Left renal pelvis (tissue), 4 donors: ENCODE data around the gene IDH1. TPM values are rescaled to one million over a fixed set of nuclear protein-coding genes. Genes with fewer than 3 reads are reported as not detected.
A peak's percentile ranks its signal among the peaks of the same experiment; 100 is the strongest.
"Not testable (repeated sequence)": the region's sequence is repeated elsewhere in the genome, so short reads cannot be mapped to it uniquely, and the experiment has no call there.

ENCODE experiments used
- DNase-seq, 4 donors: peaks; one replicate each; pipeline ENCODE4 v3.0.0-alpha.2; 2013; ENCODE audit warnings: low read depth in 4 of 4, low spot score in 3 of 4
- polyA plus RNA-seq, 4 donors: library from polyadenylated mRNA; unstranded; fragments of 120-200 nt; gene quantifications; one replicate each; pipeline ENCODE4 v1.2.1, GENCODE V29; 2013; ENCODE audit not compliant: insufficient read length in 4 of 4

The IDH1 gene
- polyA plus RNA-seq: 100 to 1,000 TPM in 2 of 4 donors, 10 to 100 TPM in 2; 64.4 to 117 (median 100) TPM

DNA sequence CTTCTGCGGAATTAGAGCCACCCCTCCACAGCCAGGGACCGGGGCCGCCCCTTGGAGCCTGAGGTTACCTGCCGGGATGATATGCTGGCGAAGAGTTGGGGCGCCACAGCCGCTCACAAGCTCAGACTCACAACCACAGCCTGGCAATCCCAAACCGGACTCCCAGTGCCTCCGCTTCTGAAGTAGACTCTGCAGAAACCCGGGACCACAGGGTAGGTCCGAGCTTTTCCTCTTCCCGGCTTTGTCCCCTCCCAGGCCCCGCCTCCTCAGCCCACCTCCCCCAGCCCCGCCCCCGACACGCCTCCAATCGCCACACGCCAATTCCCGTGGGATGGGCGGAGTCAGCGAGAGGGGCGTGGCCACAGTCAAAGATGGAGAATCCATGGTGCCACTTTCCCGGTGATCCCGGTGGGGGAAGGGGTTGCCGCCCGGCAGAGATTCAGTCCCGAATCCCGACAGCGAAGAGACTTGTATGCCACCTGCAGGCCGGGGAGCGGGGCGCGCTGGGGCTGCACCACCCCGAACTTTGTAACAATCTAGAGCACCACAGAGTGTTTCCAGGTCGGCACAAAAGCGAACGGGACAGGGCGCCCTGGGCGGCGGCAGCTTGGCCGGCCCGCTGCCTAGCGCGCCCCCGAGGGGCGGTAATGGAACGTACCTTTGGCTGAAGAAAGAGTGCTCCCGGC is at the start of gene IDH1:
Gene IDH1 (minus strand): TSS at position 201 of the 686 bp plus-strand sequence. CDS start 3,520 bp downstream, outside the sequence.
- DNase-seq: peak; percentile 87 to 93 (median 92)

DNA sequence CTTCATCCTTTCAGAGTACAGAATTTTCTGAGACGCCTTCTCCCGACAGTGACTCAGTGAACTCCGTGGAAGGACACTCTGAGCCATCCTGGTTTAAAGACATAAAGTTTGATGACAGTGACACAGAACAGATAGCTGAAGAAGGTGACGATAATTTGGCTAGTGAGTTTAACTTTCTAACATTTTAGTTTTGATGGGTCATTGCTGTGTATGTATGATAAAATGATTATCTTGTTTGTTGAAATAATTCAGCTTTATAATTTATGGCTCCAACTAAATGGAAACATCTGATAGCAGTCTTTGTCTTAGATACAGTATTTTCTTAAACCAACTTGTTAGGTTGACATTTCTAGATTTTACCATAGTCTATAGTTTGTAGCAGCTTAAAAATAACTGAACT is 49.3 kb upstream of the IDH1 start:
- no peak for DNase-seq

DNA sequence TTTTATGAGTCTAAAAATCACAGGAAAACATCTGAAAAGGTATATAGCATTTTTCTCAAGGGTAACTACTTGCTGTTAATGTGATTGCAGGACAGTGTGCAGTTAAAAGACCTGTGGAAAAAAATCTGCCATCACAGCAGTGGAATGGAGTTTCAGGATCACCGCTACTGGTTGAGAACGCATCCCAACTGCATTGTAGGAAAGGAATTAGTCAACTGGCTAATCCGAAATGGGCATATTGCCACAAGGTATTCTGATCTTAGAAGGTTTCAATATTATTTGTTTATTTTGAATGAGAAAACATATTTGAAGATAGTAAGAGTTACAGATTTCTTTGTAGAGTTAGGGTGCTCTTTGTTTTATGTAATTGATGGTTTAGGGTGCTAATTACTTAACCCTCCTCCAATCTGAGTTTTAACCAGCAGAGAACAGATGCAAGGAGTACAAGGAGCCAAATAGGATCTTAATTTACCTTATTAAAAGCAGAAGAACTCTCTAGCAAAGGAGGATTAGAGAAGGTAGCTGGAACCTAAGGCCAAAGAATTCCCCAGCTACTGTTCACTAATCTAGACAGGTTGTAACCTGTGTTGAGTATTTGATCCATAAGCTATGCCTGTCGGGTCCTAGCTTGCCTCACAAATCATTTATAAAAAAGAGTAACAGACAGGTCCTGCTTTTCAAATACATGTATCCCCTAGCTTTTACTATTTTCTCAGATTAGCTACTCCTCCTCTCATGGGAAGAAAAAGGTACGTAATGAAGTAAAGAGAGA is 46.2 kb upstream of the IDH1 start:
- no peak for DNase-seq

DNA sequence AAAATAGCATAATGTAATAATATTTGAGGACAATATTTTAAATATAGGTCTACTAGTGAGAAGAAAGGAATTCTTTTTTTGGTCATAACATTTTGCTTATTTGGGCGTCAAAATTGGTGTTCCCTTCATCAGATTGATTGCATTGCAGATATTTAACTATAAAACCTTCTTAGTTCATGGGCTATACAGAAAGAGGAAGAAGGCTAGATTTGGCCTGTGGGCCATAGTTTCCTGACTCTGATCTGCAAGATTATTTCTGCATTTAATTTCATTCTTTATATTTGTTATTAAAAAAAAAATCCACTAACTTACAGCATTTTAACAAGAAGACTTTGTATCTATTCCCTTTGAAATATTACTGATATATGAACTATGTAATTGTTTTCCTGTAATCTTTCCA is 43.1 kb upstream of the IDH1 start:
- no peak for DNase-seq

DNA sequence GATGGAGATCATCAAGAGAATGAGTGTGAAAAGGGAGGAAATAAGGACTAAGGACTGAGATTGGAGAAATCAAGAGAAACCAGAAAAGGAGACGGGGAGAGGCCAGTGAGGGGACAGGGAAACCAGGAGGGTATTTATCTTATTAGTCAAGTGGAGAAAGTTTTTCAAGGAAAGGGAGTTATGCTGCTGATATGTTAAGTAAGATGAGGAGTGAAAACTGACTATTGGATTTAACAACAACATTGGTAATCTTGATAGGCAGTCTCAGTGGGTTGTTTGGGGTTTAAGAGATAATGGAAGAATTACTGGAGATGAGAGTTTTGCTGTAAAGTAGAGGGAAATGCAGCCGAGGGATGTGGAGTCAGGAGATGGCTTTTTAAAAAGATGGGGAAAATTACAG is 41.7 kb upstream of the IDH1 start:
- DNase-seq: no peak

DNA sequence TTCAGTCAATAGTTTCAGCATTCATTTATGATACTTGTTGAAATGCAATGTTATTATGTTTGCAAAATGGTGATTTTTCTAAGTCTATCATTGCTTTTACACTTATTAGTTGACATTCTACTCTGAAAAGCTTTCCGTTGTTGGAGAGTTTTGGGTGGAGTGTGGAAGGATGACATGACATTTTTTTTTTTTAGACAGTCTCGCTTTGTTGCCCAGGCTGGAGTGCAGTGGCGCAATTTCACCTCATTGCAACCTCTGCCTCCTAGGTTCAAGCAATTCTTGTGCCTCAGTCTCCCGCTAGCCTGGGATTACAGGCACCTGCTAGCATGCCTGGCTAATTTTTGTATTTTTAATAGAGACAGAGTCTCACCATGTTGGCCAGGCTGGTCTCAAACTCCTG is 41.0 kb upstream of the IDH1 start:
- DNase-seq: no peak

DNA sequence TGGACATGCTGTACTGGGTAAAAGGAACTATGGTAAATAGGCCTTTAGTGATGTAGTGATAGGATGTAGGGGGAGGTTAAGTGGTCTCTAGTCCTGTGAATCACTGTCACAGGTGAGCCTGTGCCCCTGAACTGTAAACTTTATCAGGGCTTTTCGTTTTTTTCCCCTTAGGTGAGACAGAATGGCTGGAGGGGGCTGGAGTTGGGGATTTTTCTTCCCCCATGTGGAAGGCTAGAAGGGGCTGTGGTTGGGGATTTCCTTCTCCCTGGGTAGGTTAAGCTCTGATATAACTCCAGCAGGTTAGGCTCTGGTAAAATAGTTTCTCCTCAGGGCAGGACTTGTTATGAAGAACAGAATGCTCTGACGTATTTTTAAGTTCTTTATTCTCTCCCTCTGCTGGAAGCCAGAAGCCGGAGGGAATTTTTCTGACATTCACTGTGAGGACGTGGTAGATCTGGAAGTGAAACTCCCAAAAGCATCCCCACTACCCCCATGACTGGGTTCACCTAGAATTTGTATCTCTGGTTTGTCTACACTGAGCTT is 39.7 kb upstream of the IDH1 start:
- no peak for DNase-seq

DNA sequence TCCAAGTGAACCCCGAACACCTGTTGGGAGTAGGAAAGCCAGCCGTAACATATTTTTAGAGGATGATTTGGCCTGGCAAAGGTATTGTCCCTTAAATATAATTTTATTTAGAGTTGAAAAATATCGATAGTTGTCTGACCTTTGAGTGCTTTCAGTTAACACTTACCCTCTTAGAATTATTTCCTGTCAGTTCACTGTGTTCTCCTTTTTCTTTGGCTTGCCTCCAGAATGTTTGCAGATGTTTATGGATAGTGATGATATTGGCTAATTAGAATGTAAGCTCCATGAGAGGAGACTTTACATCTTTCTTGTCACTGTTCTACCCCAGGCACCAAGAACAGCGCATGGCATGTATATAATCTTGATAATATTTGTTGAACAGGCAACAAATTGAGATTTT is 31.0 kb upstream of the IDH1 start:
- DNase-seq: no peak

DNA sequence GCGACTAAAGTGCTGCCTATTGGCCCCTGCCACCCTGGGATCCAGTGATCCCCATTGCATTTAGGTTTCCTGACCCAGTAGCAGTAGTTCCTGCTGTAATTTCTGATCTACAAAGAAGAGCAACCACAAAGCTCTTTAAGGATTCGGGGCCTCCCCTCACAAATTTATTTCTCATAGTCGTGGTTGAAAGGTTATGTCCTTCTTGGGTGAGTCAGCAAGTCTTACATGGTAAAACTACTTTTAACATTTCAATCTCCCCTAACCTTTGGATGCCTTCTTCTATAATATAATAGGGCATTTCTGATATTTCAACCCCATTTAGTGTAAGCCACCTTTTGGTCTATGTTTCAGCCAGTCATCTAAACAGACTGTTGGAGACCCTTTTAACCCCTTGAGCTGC is 26.1 kb upstream of the IDH1 start:
- no peak for DNase-seq

DNA sequence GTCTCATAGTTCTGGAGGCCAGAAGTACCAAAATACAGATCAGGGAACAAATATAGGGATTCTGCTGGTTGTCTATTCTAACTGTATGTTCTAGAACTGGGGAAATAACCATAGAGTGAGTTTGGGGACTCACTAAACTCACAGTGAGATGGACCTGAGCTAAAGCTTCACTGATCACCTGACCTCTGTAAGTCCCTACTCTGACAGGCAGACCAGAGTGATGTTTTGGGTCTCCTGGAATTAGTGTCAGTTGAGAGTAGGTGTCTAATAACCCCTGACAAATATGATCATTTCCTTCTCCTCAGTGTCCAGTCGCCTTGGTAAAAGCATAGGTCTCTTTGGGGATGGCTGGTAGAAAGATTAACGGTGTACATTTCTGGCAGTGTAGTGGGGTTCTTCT is 25.4 kb upstream of the IDH1 start:
- DNase-seq: no peak

DNA sequence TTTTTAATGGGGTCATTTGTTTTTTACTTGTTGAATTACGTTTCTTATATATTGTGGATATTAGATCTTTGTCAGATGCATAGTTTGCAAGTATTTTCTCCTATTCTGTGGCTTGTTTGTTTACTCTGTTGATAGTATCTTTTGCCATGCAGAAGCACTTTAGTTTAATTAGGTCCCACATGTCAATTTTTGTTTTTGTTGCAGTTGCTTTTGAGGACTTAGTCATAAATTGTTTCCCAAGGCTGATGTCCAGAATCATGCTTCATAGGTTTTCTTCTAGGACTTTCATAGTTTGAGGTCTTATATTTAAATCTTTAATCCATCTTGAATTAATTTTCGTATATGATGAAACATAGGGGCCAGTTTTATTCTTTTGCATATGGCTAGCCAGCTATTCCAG is 24.4 kb upstream of the IDH1 start:
- no peak for DNase-seq

DNA sequence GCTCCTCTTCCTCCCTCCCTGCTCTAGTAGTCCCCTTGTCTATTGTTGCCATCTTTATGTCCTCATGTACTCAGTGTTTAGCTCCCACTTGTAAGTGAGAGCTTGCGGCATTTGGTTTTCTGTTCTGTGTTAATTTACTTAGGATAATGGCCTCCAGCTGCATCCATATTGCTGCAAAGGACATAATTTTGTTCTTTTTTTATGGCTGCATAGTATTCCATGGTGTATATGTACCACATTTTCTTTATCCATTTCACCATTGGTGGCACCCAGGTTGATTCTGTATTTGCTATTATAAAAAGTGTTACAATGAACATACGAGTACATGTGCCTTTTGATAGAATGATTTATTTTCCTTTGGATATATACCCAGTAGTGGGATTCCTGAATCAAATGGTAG is 23.7 kb upstream of the IDH1 start:
- no peak for DNase-seq

DNA sequence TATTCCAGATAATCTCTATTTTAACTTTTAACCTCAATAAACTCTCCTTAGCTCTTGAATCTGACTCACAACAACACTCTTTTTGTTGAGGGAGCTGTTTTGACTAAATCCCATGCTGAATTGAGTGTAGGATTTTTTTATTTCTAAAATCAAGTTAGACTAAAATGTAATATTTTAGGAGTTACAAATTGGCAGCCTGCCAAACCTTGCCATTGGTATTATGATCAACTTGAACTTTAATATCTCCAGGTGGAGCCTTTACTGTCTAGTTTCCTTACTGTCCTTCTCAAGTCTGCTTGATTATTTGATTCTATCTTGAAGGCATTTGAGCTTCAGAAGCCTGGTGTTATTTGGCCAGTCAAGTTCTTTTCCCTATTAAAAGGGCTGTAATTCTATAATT is 19.9 kb upstream of the IDH1 start:
- DNase-seq: no peak

DNA sequence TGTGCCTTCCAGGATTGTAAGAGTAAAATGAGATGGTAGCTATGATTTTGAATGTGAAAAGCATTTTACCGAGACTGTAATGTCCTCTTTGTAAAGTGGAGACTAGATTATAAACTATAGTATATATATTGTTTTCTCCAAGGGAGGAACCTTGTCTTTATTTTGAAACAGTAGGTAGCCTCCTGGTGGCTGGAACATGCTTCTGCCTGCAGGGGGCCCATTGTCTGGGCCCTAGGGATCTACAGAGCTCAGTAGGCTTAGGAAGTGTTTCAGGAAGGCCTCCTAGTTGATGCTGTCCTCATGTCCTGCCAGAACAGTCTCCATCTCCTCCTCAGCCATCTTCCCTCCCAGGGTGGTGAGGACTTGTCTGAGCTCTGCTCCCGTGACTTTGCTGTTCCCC is 14.2 kb upstream of the IDH1 start:
- no peak for DNase-seq

DNA sequence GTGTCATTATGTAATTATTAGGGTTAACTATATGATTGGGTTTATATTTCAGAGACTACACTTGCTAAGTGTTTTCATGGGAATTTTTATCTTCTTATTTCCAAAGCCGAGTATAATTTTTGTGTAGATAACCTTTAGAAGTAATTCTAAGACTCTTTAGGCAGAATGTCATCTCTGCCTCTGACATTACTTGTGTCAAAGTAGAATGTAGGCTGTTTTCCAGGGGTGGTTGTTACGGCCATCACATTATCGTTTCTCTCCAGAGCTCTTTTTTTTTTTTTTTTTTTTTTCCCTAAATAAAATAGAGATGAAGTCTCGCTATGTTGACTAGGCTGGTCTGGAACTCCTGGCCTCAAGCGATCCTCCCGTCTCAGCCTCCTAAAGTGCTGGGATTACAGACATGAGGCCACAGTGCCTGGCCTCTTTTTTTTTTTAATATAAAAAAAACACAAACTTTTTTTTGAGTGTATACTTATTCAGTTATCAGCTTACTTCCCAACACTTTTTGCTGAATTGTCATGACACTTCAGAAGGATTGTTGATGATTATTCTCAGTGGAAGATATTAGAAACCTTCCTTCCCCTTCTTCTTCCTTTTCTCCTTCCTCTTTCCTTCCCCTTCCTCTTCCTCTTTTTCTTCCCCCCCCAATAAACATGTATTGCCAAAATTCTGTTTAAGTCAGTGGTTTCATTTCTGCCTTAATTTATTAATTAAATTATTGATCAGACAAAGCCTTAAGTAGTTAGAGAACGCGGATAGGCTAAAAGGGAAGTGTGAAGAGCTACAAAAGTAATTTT is 13.5 kb upstream of the IDH1 start:
- no peak for DNase-seq

DNA sequence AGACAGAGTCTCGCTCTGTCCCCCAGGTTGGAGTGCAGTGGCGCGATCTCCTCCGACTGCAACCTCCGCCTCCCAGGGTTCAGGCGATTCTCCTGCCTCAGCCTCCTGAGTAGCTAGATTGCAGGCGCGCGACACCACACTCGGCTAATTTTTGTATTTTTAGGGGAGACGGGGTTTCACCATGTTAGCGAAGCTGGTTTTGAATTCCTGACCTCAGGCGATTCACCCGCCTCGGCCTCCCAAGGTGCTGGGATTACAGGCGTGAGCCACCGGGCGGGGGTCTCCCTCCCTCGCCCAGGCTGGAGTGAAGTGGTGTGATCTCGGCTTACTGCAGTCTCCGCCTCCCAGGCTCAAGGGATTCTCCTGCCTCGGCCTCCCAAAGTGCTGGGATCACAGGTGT is 12.7 kb upstream of the IDH1 start:
- DNase-seq: not testable (repeated sequence)

DNA sequence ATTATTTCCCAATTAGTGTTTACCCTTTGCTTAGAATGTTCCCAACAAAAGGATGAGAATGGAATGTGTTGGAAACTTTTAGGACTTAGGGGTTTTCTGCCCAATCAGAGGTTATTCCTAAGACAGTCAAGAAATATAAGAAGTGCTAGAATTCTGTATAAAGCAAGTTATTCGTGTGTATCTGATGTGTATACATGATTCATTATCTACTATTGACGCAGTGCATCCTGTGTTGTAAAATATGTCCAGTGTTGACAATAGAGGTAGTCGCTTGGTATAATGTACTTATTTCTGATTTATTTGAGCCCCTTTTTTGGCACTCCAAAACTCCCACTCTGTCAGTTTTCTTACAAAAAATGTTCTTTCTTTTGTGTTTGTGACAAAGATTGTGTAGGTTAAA is 12.1 kb upstream of the IDH1 start:
- DNase-seq: no peak

DNA sequence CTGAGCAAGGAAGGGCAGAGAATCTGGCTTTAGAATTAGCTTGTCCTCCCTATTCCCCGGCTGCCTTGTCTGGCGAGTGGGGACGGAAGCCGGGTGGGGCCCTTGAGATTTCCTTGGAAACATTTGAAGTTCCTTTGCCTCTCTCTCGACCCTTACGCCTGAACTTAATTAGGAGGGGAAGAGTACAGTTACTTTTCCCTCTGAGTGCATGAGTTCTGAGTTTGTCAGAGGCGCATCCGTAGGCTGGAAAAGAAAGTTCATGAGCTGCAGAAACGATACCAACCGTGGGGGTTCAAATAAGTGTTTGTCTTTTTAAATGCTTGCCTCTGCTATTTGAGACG is 11.7 kb upstream of the IDH1 start:
- peak in 1 of 4 donors; percentile 47 for DNase-seq

DNA sequence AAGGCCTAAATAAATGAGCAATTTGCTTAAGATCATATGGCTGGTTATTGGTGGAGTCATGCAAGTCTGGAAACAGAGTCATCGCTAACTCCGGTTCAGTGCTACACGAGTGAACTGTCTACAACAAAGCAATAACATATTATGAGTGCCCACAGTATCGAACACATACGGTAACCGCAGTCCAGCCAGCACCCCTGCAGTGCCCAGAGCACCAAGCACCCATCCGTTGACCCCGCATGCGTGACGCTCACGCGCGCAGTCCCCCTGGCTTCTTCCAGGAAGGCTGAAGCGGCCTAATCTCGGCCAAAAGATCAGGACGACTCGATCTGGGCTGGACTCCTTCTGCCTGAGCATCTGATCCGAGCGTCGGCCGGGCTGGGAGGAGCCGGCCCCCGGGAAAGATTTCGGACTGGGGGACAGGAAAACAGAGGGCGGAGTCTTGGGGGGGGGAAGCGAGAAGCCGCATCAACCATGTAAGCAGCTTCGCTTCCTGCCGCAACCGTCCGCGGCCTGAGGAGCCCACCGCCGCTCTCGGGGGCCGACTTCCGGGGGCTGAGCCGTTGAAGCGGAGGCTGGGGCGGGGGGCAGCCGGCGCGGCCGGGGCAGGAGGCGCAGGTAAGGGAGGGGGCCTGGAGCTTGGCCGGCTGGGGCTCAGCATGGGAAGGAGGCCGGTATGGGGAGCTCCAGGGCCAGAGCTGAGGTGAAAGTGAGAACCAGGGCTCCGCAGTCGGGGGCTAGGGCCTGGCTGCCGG is 11.1 kb upstream of the IDH1 start, which contains the start of gene PIKFYVE:
Gene PIKFYVE (plus strand): TSS at position 455 of the 752 bp plus-strand sequence. CDS start 5,265 bp downstream, outside the sequence.
- peak; percentile 93 to 97 (median 94) for DNase-seq

DNA sequence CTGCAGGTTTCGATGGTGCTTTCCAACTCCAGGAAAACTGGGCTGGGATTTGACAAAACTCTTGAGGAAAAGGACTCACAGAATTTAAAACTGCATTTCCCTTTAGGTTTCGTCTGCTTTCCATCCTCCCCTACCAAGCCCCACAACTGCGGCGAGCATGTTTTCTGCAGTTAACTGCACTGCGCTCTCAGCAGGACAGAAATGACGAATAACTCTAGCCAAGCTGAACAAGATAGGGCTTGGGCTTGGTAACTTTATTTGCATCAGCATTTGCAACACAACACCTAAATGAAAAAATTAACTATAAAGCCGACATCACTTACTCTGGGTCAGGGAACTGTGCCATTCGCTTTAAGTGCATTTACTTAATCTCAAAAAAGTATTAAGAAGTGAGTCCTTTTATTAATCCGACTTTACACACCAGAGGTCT is 10.5 kb upstream of the IDH1 start:
- DNase-seq: peak in 2 of 4 donors; percentile 24 to 41
